ENCODE results near the gene RAMP1. TPM values are rescaled to one million over a fixed set of nuclear protein-coding genes. Genes with fewer than 3 reads are reported as not detected.
A peak's percentile ranks its signal among the peaks of the same experiment; 100 is the strongest.

The RAMP1 gene
- total RNA-seq, 1 donor: 35.0 TPM

- no peak for TF ChIP-seq CTCF (IDR thresholded peaks at IDR 0.05; ENCODE audit: insufficient read depth, low read depth, low read length)
- H3K4me3 ChIP-seq (ENCODE audit: low read depth, low read length): no peak overlapping the region
Observed at GRCh38 chr2:237879991-237880560, 20.7 kb downstream of the RAMP1 start.

GRCh38 chr2:237882510-237883481 is 23.4 kb downstream of the RAMP1 start:
- no peak overlapping the region for H3K4me3 ChIP-seq (ENCODE audit: low read depth, low read length)
- no peak for DNase-seq (ENCODE audit: low read depth)
- no peak for TF ChIP-seq CTCF (IDR thresholded peaks at IDR 0.05; ENCODE audit: insufficient read depth, low read depth, low read length)

More at GRCh38 chr2:237879991-237880560, 20.7 kb downstream of the RAMP1 start:
- DNase-seq (ENCODE audit: low read depth): no peak

GRCh38 chr2:237883951-237884446 is 24.6 kb downstream of the RAMP1 start:
- TF ChIP-seq CTCF (IDR thresholded peaks at IDR 0.05; ENCODE audit: insufficient read depth, low read depth, low read length): no peak
- no peak for DNase-seq (ENCODE audit: low read depth)
- no peak overlapping the region for H3K4me3 ChIP-seq (ENCODE audit: low read depth, low read length)

- DNase-seq (ENCODE audit: low read depth): no peak
- TF ChIP-seq CTCF (IDR thresholded peaks at IDR 0.05; ENCODE audit: insufficient read depth, low read depth, low read length): no peak
- H3K4me3 ChIP-seq (ENCODE audit: low read depth, low read length): no peak overlapping the region
Observed at GRCh38 chr2:237884681-237885080, 25.3 kb downstream of the RAMP1 start.

GRCh38 chr2:237885111-237885930 is 25.9 kb downstream of the RAMP1 start:
- no peak overlapping the region for H3K4me3 ChIP-seq (ENCODE audit: low read depth, low read length)
- DNase-seq (ENCODE audit: low read depth): no peak
- TF ChIP-seq CTCF (IDR thresholded peaks at IDR 0.05; ENCODE audit: insufficient read depth, low read depth, low read length): no peak

GRCh38 chr2:237885931-237886684 is 26.7 kb downstream of the RAMP1 start:
- no peak for TF ChIP-seq CTCF (IDR thresholded peaks at IDR 0.05; ENCODE audit: insufficient read depth, low read depth, low read length)
- peak; percentile 81 for DNase-seq (ENCODE audit: low read depth)
- H3K4me3 ChIP-seq (ENCODE audit: low read depth, low read length): no peak overlapping the region
